ENCODE results near the gene PCSK7.
A peak's percentile ranks its signal among the peaks of the same experiment; 100 is the strongest.

PCSK7 gene

GRCh38 chr11:117204283-117205080 lies 27.4 kb downstream of the PCSK7 start:
- peaks cover 18% of the 10 kb centered on the region for H3K4me1 Mint-ChIP-seq
- no peak for DNase-seq (ENCODE audit: low spot score in 2 of 2)
- no peak overlapping the region for H3K4me3 Mint-ChIP-seq
- peak overlapping the region; percentile 83 for H3K27ac Mint-ChIP-seq (ENCODE audit: low read depth)
- no peak for ATAC-seq (replicated peaks; ENCODE audit: extremely low read depth, poor library complexity, severe bottlenecking)
- no peaks in the 10 kb centered on the region for H3K9me3 Mint-ChIP-seq
- no peaks in the 10 kb centered on the region for H3K27me3 Mint-ChIP-seq
- peaks cover 30% of the 10 kb centered on the region for H3K36me3 Mint-ChIP-seq (ENCODE audit: insufficient read depth)

- no peaks in the 10 kb centered on the region for H3K9me3 Mint-ChIP-seq
- DNase-seq (ENCODE audit: low spot score in 2 of 2) (no peak), ATAC-seq (replicated peaks; ENCODE audit: extremely low read depth, poor library complexity, severe bottlenecking) (no peak)
- H3K27ac Mint-ChIP-seq (ENCODE audit: low read depth), result no peak overlapping the region
- H3K27me3 Mint-ChIP-seq, result no peaks in the 10 kb centered on the region
- peaks cover 37% of the 10 kb centered on the region for H3K36me3 Mint-ChIP-seq (ENCODE audit: insufficient read depth)
- H3K4me3 Mint-ChIP-seq, result no peak overlapping the region
- peaks cover 18% of the 10 kb centered on the region for H3K4me1 Mint-ChIP-seq
Observed at GRCh38 chr11:117203069-117203407, 28.8 kb downstream of the PCSK7 start.

- H3K27ac Mint-ChIP-seq (ENCODE audit: low read depth), result no peak overlapping the region
- ATAC-seq (replicated peaks; ENCODE audit: extremely low read depth, poor library complexity, severe bottlenecking) (no peak), DNase-seq (ENCODE audit: low spot score in 2 of 2) (no peak)
- H3K4me3 Mint-ChIP-seq, result no peak overlapping the region
- no peaks in the 10 kb centered on the region for H3K27me3 Mint-ChIP-seq
- no peaks in the 10 kb centered on the region for H3K9me3 Mint-ChIP-seq
- peaks cover 21% of the 10 kb centered on the region for H3K4me1 Mint-ChIP-seq
- peaks cover 37% of the 10 kb centered on the region for H3K36me3 Mint-ChIP-seq (ENCODE audit: insufficient read depth)
Observed at GRCh38 chr11:117202386-117203068, 29.3 kb downstream of the PCSK7 start.

DNA sequence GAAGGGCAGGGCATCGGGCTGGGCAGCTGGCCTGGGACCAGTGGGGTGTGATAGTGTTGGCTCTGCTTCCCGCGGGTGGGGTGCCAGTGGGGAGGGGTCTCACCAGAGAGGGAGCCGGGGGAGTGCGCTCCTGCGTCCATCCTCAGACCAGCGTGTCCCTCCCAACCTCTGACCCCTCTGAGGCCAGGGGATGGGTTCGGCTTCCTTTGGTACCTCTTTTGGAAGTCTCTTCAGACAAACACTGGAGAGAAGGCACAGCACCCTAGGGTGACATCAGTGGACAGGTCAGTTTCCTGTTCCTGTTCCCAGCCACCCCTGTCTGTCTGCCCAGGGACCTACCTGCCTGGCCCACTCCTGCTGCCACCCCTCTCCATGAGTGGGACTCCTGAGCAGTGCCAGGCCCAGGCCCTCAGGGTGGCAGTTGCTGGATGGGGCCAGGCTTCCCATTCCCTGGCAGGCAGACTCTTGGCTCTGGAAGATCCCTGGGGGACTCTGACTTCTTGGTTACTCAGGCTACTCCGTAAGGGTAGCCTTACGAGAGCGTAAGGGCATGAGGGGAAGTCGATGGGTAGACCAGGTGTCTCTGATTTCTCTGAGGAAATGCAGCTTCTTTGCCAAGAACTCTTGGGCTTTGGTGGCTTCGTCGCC lies 30.1 kb downstream of the PCSK7 start:
- H3K36me3 Mint-ChIP-seq (ENCODE audit: insufficient read depth), result peaks cover 40% of the 10 kb centered on the region
- ATAC-seq (replicated peaks; ENCODE audit: extremely low read depth, poor library complexity, severe bottlenecking) (no peak), DNase-seq (ENCODE audit: low spot score in 2 of 2) (no peak)
- no peak overlapping the region for H3K4me3 Mint-ChIP-seq
- peaks cover 24% of the 10 kb centered on the region for H3K4me1 Mint-ChIP-seq
- no peak overlapping the region for H3K27ac Mint-ChIP-seq (ENCODE audit: low read depth)
- no peaks in the 10 kb centered on the region for H3K27me3 Mint-ChIP-seq
- no peaks in the 10 kb centered on the region for H3K9me3 Mint-ChIP-seq

DNA sequence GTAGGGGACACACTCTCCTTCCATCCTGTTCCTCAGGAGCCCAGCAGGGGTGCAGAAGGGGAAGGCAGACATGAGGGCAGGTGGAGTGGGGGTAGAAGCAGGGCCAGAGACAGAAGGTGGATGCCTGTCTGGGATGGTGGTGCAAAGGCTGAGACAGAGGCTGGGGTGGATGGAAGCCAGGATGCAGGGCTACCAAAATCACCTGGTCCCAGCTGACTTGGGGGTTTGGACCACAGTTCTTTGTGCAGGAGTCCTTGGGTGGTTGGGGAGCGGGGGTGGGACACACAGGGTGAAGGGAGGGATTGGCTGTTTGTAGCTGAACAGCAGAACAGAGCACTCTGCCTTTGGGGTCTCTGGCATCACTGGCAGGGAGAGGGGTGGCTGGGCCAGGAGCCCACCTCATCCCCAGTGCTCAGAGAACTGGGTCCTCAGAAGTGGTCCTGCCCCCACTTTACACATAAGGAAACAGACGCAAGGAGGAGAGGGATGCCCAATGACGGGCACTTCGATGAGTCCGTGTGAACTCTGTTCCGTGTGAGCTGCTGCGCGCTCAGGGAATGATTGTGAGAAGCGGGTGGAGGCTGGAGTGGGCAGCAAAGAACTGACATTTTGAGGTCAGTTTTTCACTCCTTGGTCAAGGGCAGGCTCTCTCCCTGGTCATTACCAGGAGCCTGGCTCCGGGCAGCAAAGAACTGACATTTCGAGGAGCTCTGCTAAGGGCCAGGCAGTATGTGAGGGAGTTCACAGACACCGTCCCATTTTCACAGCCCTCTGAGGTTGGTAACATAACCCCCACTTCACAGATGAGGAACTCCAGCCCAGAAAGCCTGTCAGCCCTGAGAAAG lies 30.8 kb downstream of the PCSK7 start:
- peak overlapping the region; percentile 67 for H3K27ac Mint-ChIP-seq (ENCODE audit: low read depth)
- H3K27me3 Mint-ChIP-seq, result no peaks in the 10 kb centered on the region
- H3K36me3 Mint-ChIP-seq (ENCODE audit: insufficient read depth), result peaks cover 40% of the 10 kb centered on the region
- peaks cover 24% of the 10 kb centered on the region for H3K4me1 Mint-ChIP-seq
- ATAC-seq (replicated peaks; ENCODE audit: extremely low read depth, poor library complexity, severe bottlenecking) (no peak), DNase-seq (ENCODE audit: low spot score in 2 of 2) (no peak)
- no peaks in the 10 kb centered on the region for H3K9me3 Mint-ChIP-seq
- H3K4me3 Mint-ChIP-seq, result no peak overlapping the region

DNA sequence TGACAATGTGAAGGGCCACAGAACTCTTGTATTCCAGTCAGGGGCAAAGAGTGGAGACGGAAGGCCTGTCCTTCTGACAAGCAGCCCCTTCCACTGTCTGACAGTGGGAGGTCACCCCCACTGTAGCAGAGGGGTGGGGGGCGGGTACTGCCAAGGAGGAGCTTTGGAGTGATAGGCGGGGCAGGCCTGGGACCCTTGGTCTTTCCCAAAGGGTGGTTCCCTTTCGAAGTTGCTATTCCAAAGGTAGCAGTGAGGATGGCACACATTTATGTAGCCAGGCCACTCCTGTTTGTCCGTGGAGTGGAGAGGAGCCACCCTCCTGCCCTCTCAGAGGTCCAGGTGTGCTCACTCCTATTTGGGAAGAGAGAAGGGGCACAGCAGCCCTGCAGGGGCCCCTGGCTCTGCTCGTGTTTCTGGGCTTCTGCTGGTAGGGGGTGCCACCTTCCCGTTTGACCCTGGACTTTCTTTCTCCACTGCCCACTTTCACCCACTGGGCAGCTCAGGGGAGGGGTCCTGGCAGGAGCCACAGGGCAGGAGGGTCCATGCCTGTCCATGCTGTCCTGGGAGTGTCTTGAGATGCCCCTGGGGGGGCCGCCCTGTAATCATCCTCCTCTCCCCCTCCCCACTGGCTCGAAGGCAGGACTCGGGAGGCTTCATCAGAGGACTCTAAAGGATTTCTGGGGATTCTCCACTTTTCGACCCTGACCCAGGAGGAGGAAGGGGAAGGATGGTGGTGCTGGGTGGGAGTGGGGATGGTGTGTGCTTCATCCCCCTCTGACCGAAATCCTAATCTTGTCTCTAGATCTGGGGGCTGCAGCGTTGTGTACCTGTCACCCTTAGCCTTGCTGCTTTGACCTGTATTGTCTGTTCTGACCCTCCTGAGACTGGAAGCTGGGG lies 31.7 kb downstream of the PCSK7 start:
- H3K36me3 Mint-ChIP-seq (ENCODE audit: insufficient read depth), result peaks cover 35% of the 10 kb centered on the region
- no peaks in the 10 kb centered on the region for H3K9me3 Mint-ChIP-seq
- no peak for DNase-seq (ENCODE audit: low spot score in 2 of 2)
- peak overlapping the region; percentile 67 for H3K27ac Mint-ChIP-seq (ENCODE audit: low read depth)
- no peaks in the 10 kb centered on the region for H3K27me3 Mint-ChIP-seq
- no peak for ATAC-seq (replicated peaks; ENCODE audit: extremely low read depth, poor library complexity, severe bottlenecking)
- H3K4me1 Mint-ChIP-seq, result peaks cover 24% of the 10 kb centered on the region
- H3K4me3 Mint-ChIP-seq, result no peak overlapping the region

DNA sequence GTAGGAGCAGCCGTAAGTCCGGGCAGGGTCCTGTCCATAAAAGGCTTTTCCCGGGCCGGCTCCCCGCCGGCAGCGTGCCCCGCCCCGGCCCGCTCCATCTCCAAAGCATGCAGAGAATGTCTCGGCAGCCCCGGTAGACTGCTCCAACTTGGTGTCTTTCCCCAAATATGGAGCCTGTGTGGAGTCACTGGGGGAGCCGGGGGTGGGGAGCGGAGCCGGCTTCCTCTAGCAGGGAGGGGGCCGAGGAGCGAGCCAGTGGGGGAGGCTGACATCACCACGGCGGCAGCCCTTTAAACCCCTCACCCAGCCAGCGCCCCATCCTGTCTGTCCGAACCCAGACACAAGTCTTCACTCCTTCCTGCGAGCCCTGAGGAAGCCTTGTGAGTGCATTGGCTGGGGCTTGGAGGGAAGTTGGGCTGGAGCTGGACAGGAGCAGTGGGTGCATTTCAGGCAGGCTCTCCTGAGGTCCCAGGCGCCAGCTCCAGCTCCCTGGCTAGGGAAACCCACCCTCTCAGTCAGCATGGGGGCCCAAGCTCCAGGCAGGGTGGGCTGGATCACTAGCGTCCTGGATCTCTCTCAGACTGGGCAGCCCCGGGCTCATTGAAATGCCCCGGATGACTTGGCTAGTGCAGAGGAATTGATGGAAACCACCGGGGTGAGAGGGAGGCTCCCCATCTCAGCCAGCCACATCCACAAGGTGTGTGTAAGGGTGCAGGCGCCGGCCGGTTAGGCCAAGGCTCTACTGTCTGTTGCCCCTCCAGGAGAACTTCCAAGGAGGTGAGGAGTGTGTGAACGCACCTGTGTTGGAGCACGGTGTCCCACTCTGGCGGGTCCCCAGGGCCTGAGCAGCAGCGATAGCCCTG lies 32.6 kb downstream of the PCSK7 start, which contains the start of gene TAGLN:
Gene TAGLN (plus strand): TSS at position 318 of the 863 bp plus-strand sequence. CDS start 3,644 bp downstream, outside the sequence.
- Mint-ChIP-seq H3K4me1 (peaks cover 24% of the 10 kb centered on the region), H3K4me3 (no peak within 1 kb of the TSS), H3K27ac (ENCODE audit: low read depth) (peak within 1 kb of the TSS; percentile 67), H3K9me3 (no peaks in the 10 kb centered on the region), H3K36me3 (ENCODE audit: insufficient read depth) (peaks cover 29% of the 10 kb centered on the region), H3K27me3 (no peaks in the 10 kb centered on the region)
- ATAC-seq (replicated peaks; ENCODE audit: extremely low read depth, poor library complexity, severe bottlenecking) (no peak), DNase-seq (ENCODE audit: low spot score in 2 of 2) (no peak)

DNA sequence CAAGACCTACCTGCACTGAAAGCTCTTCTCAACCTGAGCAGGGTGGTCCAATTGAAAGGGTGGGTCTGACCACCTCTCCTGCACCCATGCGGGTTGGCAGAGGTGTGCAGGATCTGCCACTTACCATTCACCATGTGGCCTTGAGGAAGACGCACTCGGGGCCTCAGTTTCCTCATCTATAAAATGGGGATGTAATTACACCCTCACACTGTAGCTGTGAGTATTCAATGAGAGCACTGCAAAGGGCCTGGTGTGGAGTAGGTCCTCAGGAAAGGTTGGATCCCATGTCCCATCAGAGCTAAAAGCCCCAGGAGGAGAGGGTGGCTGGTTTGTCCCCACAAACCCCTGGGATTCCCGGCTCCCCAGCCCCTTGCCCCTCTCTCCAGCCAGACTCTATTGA lies 33.3 kb downstream of the PCSK7 start:
- DNase-seq (ENCODE audit: low spot score in 2 of 2) (no peak), ATAC-seq (replicated peaks; ENCODE audit: extremely low read depth, poor library complexity, severe bottlenecking) (no peak)
- Mint-ChIP-seq H3K4me1 (peaks cover 20% of the 10 kb centered on the region), H3K36me3 (ENCODE audit: insufficient read depth) (peaks cover 24% of the 10 kb centered on the region), H3K4me3 (no peak overlapping the region), H3K27me3 (no peaks in the 10 kb centered on the region), H3K27ac (ENCODE audit: low read depth) (no peak overlapping the region), H3K9me3 (no peaks in the 10 kb centered on the region)

DNA sequence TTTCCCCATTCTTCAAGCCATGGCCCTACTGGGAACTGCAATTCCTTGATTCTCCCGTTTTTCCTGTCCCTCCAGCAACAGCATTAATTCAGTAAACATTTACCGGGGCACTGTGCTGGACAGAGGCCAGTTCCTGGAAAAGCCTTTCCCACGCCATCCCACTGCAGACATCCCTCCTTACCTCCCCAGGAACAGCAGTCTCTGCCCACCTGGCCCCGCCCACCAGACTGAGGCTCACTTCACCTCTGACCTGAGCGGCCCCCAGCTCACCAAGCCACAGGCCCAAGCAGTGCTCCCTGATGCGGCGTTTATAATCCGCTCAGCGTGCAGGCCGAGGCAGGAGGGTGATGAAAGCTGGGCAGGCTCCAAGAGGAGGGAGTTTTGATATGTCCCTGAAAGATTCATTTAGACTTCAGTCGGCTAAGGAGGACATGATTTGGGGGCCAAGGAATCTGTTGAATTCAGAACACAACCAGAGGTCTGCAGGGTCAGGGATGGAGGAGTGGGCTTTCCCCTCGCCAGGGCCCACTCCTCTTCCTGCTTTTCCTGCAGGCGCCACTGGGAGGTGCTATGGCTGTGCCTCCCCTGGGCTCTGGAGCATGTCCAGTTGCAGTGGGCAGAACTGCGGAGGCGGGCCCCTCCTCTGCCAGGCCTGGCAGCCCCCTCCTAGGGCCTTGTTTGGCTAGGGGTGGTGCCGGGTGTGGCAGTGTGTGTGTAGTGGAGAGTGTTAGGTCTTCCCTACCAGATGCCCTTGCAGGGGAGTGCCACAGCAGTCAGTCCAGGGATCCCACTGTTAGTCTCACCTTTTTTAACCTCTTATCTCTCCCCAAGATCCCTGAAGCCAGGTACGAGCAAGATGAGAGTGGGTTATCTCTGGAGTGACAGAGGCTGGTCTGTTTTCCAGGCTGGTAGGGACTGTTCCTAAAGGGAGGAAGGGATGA lies 34.1 kb downstream of the PCSK7 start:
- DNase-seq (ENCODE audit: low spot score in 2 of 2), result no peak
- peaks cover 23% of the 10 kb centered on the region for H3K36me3 Mint-ChIP-seq (ENCODE audit: insufficient read depth)
- no peak overlapping the region for H3K4me3 Mint-ChIP-seq
- H3K4me1 Mint-ChIP-seq, result peaks cover 14% of the 10 kb centered on the region
- ATAC-seq (replicated peaks; ENCODE audit: extremely low read depth, poor library complexity, severe bottlenecking), result no peak
- peak overlapping the region; percentile 35 for H3K27ac Mint-ChIP-seq (ENCODE audit: low read depth)
- H3K27me3 Mint-ChIP-seq, result no peaks in the 10 kb centered on the region
- no peaks in the 10 kb centered on the region for H3K9me3 Mint-ChIP-seq

DNA sequence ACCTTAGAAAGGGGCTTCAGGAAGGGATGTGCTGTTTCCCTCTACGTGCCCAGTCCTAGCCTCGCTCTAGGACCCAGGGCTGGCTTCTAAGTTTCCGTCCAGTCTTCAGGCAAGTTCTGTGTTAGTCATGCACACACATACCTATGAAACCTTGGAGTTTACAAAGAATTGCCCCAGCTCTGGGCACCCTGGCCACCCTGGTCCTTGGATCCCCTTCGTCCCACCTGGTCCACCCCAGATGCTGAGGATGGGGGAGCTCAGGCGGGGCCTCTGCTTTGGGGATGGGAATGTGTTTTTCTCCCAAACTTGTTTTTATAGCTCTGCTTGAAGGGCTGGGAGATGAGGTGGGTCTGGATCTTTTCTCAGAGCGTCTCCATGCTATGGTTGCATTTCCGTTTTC lies 34.9 kb downstream of the PCSK7 start:
- ATAC-seq (replicated peaks; ENCODE audit: extremely low read depth, poor library complexity, severe bottlenecking) (no peak), DNase-seq (ENCODE audit: low spot score in 2 of 2) (no peak)
- Mint-ChIP-seq H3K4me3 (no peak overlapping the region), H3K27me3 (no peaks in the 10 kb centered on the region), H3K36me3 (ENCODE audit: insufficient read depth) (peaks cover 22% of the 10 kb centered on the region), H3K27ac (ENCODE audit: low read depth) (no peak overlapping the region), H3K9me3 (no peaks in the 10 kb centered on the region), H3K4me1 (peaks cover 14% of the 10 kb centered on the region)

All from central memory CD8-positive, alpha-beta T cell (primary cell).